Effector CD8-positive, alpha-beta T cell (primary cell): ENCODE data around the gene C3orf22.

Source experiments
- DNase-seq: peaks from one replicate; lab custom pipeline; 2025; lab: John Stamatoyannopoulos, UW

The C3orf22 gene

DNA sequence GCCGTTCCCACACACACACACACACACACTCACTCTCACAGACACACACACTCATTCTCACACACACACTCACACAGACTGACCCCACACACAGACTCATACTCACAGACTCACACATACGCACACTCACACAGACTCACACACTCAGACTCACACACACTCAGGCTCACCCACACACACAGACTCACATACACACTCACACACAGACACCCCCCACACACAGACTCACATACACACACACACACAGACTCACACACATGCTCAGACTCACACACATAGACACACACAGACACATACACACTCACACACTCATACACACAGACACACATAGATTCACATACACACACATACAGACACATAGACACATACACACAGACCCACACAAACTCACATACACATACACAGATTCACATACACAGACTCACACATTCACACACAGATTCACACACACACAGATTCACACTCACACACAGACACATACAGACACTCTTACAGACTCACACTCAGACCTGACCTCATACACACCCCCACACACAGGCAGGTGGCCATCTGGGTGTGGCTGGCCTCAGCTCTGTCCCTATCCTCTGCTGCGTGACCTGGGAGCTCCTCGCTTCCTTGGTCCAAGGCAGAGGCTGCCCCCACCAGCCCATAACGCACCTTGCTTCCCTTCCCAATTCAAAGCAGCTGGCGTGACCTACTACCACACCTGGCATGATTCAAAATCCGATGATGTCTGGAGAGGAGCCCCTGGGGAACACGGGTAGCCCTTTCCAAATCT lies 1.9 kb downstream of the C3orf22 start:
- no peak for DNase-seq

GRCh38 chr3:126555795-126556636 lies 2.7 kb downstream of the C3orf22 start:
- no peak for DNase-seq

GRCh38 chr3:126554560-126555525 lies 3.9 kb downstream of the C3orf22 start:
- no peak for DNase-seq

DNA sequence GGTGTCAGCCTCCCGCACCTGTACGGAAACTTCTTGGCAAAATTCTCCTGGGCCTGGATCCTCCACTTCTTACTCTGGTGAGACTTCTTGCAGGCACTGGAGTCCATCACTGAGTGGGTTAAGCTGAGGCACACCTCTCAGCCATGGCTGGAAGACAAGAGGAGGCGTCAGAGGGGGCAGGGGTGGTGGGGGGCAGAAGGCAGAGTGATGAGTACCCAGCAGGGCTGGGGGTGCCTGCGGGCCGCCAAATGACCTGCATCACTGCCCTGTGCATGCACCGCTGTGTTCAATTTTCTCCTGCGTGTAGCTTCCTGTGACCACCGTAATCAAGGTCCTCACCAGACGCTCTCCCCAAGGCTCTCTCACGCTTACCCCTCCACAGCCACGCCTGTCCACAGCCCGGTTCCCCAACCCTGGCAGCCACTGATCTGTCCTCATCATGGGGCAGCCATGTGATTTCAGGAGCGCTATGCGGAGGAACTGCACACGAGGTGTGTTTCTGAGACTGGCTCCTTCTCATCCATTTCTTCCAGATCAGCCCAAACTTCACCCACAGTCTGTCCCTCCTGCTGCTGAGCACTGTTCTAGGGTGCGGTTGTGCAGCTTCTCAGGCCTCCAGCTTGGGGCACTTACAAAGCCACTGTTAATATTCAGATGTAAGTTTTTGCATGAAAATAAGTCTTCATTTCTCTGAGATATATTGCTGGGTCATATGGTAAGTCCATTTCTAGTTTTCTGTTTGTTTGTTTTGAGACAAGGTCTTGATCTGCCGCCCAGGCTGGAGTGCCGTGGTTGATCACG lies 5.2 kb downstream of the C3orf22 start:
- DNase-seq: no peak

DNA sequence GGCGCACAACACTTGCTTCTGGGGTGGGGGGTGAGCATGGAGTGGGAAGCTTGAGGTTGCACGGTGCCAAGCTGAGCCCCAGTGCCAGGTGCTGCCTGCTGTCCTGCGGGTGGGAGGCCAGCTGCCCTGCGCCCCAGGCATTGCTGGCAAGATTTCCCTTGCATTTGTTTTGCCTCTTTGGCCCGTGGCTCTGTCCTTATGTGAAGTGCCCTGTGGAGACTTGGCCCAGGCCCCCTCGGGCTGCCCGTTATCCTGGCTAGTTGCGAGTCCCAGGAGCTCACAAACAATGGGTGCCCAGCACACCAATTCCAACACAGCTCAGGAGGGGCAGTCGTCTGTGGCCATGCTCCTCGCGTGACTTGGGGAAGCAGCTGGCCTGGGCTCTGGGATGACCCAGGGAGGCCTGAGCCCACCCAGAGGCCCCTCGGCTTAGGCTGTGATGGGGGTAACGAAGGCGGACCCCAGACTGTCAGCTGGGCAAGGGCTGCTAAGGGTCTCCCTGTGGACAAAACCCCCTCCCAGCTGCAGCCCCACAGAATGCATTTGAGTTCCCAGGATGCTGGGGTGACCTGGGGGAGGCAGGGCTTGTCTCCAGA lies 5.9 kb downstream of the C3orf22 start:
- no peak for DNase-seq

GRCh38 chr3:126551839-126552687 lies 6.7 kb downstream of the C3orf22 start:
- no peak for DNase-seq

- no peak for DNase-seq
Observed at GRCh38 chr3:126551121-126551838, 7.5 kb downstream of the C3orf22 start.

GRCh38 chr3:126550488-126551051 lies 8.2 kb downstream of the C3orf22 start:
- no peak for DNase-seq

DNA sequence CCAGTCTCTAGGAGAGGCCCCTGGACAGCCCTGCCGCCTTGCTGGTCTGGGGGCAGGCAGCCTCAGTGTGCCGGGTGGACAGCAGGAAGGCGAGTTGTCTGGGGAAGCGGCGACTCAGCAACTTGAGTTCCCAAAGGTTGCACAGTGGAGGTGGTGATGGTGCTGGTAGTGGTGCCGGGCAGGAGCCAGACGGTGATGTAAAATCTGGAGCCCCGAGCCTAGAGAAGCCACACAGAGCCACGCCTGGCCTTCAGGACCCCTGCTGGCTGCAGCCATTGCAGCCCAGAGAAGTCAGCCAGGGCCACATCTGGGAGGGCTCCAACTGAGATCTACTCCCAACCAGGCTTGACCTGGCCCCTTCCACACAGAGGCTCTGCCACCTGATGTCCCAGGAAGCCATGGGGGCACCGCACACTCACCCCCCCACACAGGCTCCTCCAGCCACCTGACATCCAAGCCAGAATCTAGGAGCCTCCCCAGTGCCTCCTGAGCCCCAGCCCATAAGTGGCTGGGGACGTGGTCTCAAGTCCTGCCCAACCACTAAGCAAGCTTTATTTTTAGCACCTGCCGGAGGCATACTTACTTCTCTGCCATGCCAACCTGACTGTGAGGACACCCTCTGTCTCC lies 8.8 kb downstream of the C3orf22 start:
- DNase-seq: no peak

DNA sequence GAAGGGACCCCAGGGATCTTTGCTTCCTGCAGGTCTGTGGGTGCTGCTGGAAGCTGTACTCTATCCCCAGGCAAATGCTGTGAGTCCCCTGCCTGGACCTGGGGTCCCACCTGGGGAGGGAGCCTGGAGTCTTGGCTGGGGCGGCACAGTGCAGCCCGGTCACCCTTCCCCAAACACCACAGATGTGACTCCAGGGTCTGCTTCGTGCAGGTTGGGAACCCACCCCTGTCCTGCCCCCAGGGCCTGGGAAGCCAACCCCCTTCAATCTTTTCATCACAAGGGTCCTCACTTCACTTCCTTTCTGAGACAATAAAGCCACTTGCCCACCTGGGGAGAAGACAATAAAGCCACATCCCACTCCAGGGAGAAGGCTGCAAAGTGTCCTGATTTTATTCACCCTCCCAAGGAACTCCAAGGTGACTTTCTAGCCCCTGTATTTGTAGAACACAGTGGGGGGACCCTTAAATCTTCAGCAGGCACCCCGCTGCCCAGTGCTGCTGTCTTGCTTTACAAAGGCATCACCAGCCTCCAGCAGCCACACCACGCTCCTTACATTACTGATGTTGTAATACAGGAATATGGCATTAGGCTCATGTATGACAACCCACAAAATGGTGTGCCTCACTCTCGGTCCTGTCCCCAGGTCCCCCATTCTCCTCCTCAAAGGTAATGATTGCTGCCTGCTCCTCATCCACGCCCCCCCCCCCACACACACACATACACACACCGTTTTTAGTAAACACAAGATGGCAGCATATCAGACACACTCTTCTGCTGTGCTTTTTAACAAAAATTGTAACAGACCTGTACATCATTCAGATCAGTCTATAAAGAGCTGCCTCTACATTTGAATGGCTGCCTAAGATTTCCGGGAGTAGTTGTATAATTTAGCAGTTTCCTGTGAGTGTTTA lies 9.9 kb downstream of the C3orf22 start:
- no peak for DNase-seq

GRCh38 chr3:126547721-126548120 lies 11.0 kb downstream of the C3orf22 start:
- no peak for DNase-seq

DNA sequence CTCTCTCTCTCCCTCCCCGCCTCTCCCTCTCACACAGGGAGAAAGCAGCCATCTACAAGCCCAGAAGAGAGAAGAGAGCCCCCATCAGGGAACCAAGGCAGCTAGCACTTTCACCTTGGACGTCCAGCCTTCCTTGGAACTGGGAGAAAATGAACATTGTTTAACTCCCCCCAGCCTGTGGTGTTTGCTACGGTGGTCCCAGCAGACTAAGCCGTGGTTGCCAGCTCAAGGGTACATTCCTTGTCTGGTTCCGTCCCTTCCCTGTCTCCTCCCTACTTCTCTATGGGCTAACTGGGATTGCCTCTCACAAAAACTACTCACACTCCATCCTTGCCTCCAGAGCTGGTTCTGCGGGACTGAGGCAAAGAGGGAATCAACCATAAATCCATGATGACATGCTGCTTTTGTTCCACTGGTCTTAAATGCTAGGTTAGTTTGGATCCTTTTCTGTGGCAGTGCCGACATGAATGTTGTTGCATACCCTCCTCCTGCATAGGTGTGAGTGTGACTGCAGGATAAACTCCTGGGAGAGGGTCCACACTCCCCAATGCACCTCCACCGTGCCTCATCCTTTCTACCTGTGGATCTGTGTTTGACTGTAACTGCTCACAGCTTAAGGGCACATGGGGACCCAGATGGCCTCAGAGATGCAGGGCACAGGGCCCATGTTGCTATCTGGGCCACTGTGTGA lies 12.0 kb downstream of the C3orf22 start:
- DNase-seq: no peak

- DNase-seq: no peak
Observed at GRCh38 chr3:126546013-126546412, 12.7 kb downstream of the C3orf22 start.

GRCh38 chr3:126545544-126545943 lies 13.2 kb downstream of the C3orf22 start:
- DNase-seq: no peak

DNA sequence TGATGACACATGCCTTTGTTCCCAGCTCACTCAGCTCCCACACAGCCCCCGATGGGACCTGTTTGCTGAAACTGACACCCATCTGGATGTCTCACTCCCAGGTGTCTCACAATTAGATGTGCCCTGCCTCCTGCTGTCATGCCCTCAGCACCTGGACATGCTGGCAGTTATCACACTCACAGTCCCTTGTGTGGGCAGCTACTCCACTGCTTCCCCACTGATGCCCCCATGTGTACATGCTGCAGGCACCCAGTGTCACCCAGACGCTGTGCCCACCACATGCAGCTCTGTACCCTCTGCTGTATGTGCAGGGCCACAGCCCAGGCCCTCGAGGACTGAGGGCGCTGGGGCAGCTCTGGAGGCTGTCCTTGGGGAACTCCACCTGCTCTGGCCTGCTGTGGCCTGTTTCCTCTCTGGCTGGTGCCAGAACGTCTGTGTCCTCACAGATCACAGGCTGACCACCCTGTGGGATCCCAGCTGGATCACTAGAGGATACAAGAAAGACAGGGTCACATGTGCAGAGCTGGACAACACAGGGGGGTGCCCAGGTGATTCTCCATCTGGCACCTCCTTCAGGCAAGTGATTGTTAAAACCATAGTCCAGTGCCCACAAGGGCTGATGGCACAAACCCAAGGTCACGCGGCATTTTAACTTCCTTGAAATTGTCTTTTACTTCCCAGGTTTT lies 14.0 kb downstream of the C3orf22 start:
- DNase-seq: no peak

DNA sequence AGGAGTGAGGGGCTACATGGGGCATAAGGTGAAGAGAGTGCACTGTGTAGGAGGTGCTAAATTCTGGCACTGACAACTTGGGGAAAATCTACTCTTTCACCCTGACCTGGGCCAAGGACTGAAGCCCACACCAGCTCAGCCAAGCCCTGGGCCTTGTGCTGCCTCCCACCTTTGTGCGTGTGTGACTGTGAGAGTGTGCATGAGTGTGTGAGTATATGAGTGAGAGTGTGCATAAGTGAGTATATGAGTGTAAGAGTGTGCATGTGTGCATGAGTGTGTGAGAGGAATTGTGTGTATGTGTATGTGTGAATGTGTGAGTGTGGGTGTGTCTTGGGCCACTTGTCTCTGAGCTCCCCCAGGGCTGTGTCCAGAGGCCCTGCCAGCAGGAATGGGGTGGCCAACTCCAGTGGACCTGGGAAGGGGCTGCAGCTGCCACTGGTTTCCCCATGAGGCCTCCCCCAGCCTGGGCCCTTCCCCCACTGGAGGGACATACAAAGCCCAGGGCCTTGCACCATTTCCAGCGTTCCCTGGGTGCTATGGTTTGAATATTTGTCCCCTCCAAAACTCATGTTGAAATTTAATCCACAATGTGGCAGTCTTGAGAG lies 15.2 kb downstream of the C3orf22 start:
- DNase-seq: no peak
